HEK293T (cell line): ENCODE measurements around the gene STPG3.

ENCODE experiments used
- CTCF ChIA-PET: fragments of 350-600 bp; formaldehyde crosslinking; extraction: SDS; loops from one replicate; lab custom pipeline; 2021; ENCODE audit warnings: antibody characterized with exemption, inconsistent platforms; lab: Yijun Ruan, JAX
- POLR2A ChIA-PET: fragments of 350-600 bp; formaldehyde crosslinking; extraction: SDS; loops from one replicate; lab custom pipeline; 2020; ENCODE audit warnings: antibody characterized with exemption, inconsistent platforms; lab: Yijun Ruan, JAX
- DNase-seq: peaks from one replicate; pipeline ENCODE4 v3.0.0; 2012; ENCODE audit warnings: mixed read lengths; ENCODE audit errors: extremely low spot score
- ARNT ChIP-seq: fragments of 450-650 bp; IDR thresholded peaks from 2 replicates; pipeline ENCODE4 v1.6.1; 2017; ENCODE audit warnings: mild to moderate bottlenecking
- BHLHE40 ChIP-seq: fragments of 450-650 bp; IDR thresholded peaks from 2 replicates; pipeline ENCODE4 v1.6.1; 2016; ENCODE audit warnings: mild to moderate bottlenecking, moderate library complexity, borderline replicate concordance
- CTBP1 ChIP-seq: fragments of 450-650 bp; IDR thresholded peaks from 2 replicates; pipeline ENCODE4 v1.6.1; 2016; ENCODE audit warnings: borderline replicate concordance
- ELF4 ChIP-seq: fragments of 450-650 bp; IDR thresholded peaks from 2 replicates; pipeline ENCODE4 v1.6.1; 2017; ENCODE audit warnings: antibody characterized with exemption
- FOXA1 ChIP-seq: fragments of 450-650 bp; IDR thresholded peaks from 2 replicates; pipeline ENCODE4 v1.6.1; 2016; ENCODE audit warnings: mild to moderate bottlenecking
- FOXK2 ChIP-seq: fragments of 450-650 bp; IDR thresholded peaks from 2 replicates; pipeline ENCODE4 v1.6.1; 2016; ENCODE audit warnings: mild to moderate bottlenecking
- FOXM1 ChIP-seq: fragments of 450-650 bp; IDR thresholded peaks from 2 replicates; pipeline ENCODE4 v1.6.1; 2017; ENCODE audit warnings: mild to moderate bottlenecking, borderline replicate concordance
- HDGF ChIP-seq: fragments of 450-650 bp; IDR thresholded peaks from 2 replicates; pipeline ENCODE4 v1.6.1; 2017; ENCODE audit warnings: antibody characterized with exemption, borderline replicate concordance
- L3MBTL2 ChIP-seq: fragments of 450-650 bp; conservative IDR thresholded peaks from 2 replicates; pipeline ENCODE4 v1.6.1; 2016; ENCODE audit warnings: mild to moderate bottlenecking
- LEF1 ChIP-seq: fragments of 450-650 bp; IDR thresholded peaks from 2 replicates; pipeline ENCODE4 v1.6.1; 2017; ENCODE audit warnings: mild to moderate bottlenecking, borderline replicate concordance
- NFRKB ChIP-seq: fragments of 450-650 bp; IDR thresholded peaks from 2 replicates; pipeline ENCODE4 v1.6.1; 2016; ENCODE audit warnings: mild to moderate bottlenecking, moderate library complexity
- PKNOX1 ChIP-seq: fragments of 450-650 bp; IDR thresholded peaks from 2 replicates; pipeline ENCODE4 v1.6.1; 2016
- SP1 ChIP-seq: fragments of 450-650 bp; IDR thresholded peaks from 2 replicates; pipeline ENCODE4 v1.6.1; 2017
- SUZ12 ChIP-seq: fragments of 450-650 bp; IDR thresholded peaks from 2 replicates; pipeline ENCODE4 v1.6.1; 2016; ENCODE audit warnings: mild to moderate bottlenecking
- TARDBP ChIP-seq: fragments of 450-650 bp; IDR thresholded peaks from 2 replicates; pipeline ENCODE4 v1.6.1; 2016
- ZNF384 ChIP-seq: fragments of 450-650 bp; IDR thresholded peaks from 2 replicates; pipeline ENCODE4 v1.6.1; 2016

The STPG3 gene

GRCh38 chr9:137233143-137233980 is 17.7 kb upstream of the STPG3 start:
- POLR2A ChIA-PET, result no interaction called here
- no peak for DNase-seq
- CTCF ChIA-PET, result no interaction called here
- no peak for TF ChIP-seq LEF1
- TF ChIP-seq FOXA1, result no peak
- TF ChIP-seq ELF4, result no peak
- TF ChIP-seq FOXM1, result no peak

GRCh38 chr9:137234055-137234697 is 16.9 kb upstream of the STPG3 start:
- DNase-seq, result no peak
- ChIA-PET POLR2A (interaction anchor here (1.1 kb wide), 1 partner anchor 18 kb away, joined by 3 read pairs; no protein-coding TSS in a partner anchor), CTCF (interaction anchor here (0.5 kb wide), 1 partner anchor 186 kb away, joined by 4 read pairs; no protein-coding TSS in a partner anchor)
- TF ChIP-seq FOXK2, result no peak
- TF ChIP-seq CTBP1, result no peak
- TF ChIP-seq ELF4, result no peak
- TF ChIP-seq ZNF384, result no peak
- no peak for TF ChIP-seq PKNOX1
- no peak for TF ChIP-seq NFRKB
- no peak for TF ChIP-seq HDGF
- no peak for TF ChIP-seq BHLHE40
- TF ChIP-seq L3MBTL2, result no peak
- no peak for TF ChIP-seq FOXA1
- TF ChIP-seq LEF1, result no peak
- no peak for TF ChIP-seq ARNT
- no peak for TF ChIP-seq SUZ12
- no peak for TF ChIP-seq SP1
- no peak for TF ChIP-seq TARDBP
- TF ChIP-seq FOXM1, result no peak

GRCh38 chr9:137234758-137235423 is 16.2 kb upstream of the STPG3 start:
- CTCF ChIA-PET, result interaction anchor here (0.5 kb wide), 1 partner anchor 185 kb away, joined by 4 read pairs; no protein-coding TSS in a partner anchor
- POLR2A ChIA-PET, result interaction anchor here (1.1 kb wide), 1 partner anchor 19 kb away, joined by 3 read pairs; no protein-coding TSS in a partner anchor
- no peak for DNase-seq
- no peak for TF ChIP-seq HDGF
- no peak for TF ChIP-seq FOXA1
- no peak for TF ChIP-seq TARDBP
- no peak for TF ChIP-seq PKNOX1
- TF ChIP-seq NFRKB, result no peak
- no peak for TF ChIP-seq CTBP1
- no peak for TF ChIP-seq SUZ12
- TF ChIP-seq L3MBTL2, result no peak
- TF ChIP-seq SP1, result no peak
- no peak for TF ChIP-seq BHLHE40
- no peak for TF ChIP-seq ELF4
- TF ChIP-seq FOXM1, result no peak
- no peak for TF ChIP-seq ARNT
- no peak for TF ChIP-seq ZNF384
- no peak for TF ChIP-seq FOXK2

- CTCF ChIA-PET, result interaction anchor here (1.0 kb wide), 2 partner anchors 110 to 166 kb away, joined by 3 to 4 read pairs; partner anchors contain the start of gene SAPCD2
Observed at GRCh38 chr9:137235424-137236237, 15.5 kb upstream of the STPG3 start.

More at GRCh38 chr9:137235424-137236237, 15.5 kb upstream of the STPG3 start:
- TF ChIP-seq HDGF (no peak), SP1 (no peak), NFRKB (no peak), L3MBTL2 (no peak), BHLHE40 (no peak), SUZ12 (no peak), ZNF384 (no peak), FOXA1 (no peak), PKNOX1 (no peak)
- POLR2A ChIA-PET, result interaction anchor here (1.0 to 2.3 kb wide), 3 partner anchors 10 to 19 kb away, joined by 3 to 10 read pairs (median 8); partner anchors contain the start of gene CYSRT1
- DNase-seq, result no peak
